Activated gamma-delta T cell treated with anti-CD3 and anti-CD28 coated beads, Interleukin-2, amount 50 U/mL, for 16 hours (primary cell): ENCODE measurements around the gene GCSH.

ENCODE experiments used
- DNase-seq: peaks from one replicate; pipeline ENCODE4 v3.0.0-alpha.2; 2020; ENCODE audit warnings: low read depth

GCSH gene

GRCh38 chr16:81041696-81042095, 54.5 kb downstream of the GCSH start:
- DNase-seq, result no peak

GRCh38 chr16:81040842-81041241, 55.4 kb downstream of the GCSH start:
- no peak for DNase-seq

GRCh38 chr16:81040131-81040530, 56.1 kb downstream of the GCSH start:
- no peak for DNase-seq

GRCh38 chr16:81036751-81037350, 59.3 kb downstream of the GCSH start:
- DNase-seq, result no peak

- peak; percentile 14 for DNase-seq
Observed at GRCh38 chr16:81035975-81036750, 60.0 kb downstream of the GCSH start.

- DNase-seq, result peak; percentile 85
Observed at GRCh38 chr16:81035398-81035974, 60.7 kb downstream of the GCSH start, which contains the start of gene ATMIN. TSS of gene ATMIN (plus strand) at chr16:81035842. CDS start at chr16:81035871, 29 bp downstream.
